C4-2B (cell line): ENCODE results near the gene KRTAP10-12.

ENCODE experiments used
- H3K27ac ChIP-seq: fragments of 450-650 bp; 2 replicates; pipeline ENCODE4 v1.5.1; 2017
- CTCF ChIP-seq: fragments of 450-650 bp; conservative IDR thresholded peaks from 2 replicates; pipeline ENCODE4 v1.5.1; 2017; ENCODE audit warnings: mild to moderate bottlenecking
- ZFX ChIP-seq: fragments of 450-650 bp; IDR thresholded peaks from 2 replicates; pipeline ENCODE4 v1.6.1; 2017

KRTAP10-12 gene

GRCh38 chr21:44741921-44742320 is 44.9 kb downstream of the KRTAP10-12 start:
- TF ChIP-seq ZFX (no peak), CTCF (no peak)
- H3K27ac ChIP-seq, result no peak overlapping the region

DNA sequence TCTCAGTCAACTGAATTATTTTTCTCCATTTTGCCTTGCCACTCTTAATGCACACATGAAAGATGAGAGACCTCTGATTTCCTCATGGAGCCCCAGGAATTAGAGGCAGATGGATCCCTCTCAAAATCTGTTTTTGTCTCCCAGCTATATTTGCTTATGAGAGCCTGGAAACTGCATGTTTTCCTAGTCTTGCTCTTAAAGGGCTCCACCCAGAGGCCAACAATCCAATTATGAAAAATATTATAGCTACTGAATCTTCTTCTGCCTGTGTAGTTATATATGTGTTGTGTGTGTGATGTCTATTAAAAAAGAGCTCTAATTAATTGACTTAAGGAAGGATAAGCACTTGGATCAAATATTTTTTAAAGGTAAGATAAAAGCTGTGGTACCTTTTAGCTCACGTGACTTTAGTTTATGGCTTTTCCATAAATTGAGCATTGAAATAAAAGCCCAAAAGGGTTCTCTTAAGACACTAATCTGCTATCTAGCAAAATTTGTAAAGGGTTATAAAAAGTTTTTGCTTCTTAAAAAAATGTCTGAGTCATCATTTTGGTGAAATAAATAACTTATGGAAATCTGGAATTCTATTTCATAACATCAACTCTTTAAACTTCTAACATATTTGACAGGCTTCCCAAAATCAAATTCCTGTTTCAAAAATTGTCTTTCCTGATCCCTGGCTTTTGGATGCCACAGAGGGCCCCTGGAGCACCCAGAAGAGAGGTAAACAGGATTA is 45.6 kb downstream of the KRTAP10-12 start:
- TF ChIP-seq ZFX, result no peak
- TF ChIP-seq CTCF, result peak; percentile 72
- H3K27ac ChIP-seq, result no peak overlapping the region
